Breast epithelium (tissue), 3 donors: ENCODE measurements around the gene PLPP1.

Experiments
- POLR2A ChIP-seq: fragments of 450-650 bp; IDR thresholded peaks from one replicate; pipeline ENCODE4 v1.6.1; 2016; ENCODE audit warnings: antibody characterized with exemption, mild to moderate bottlenecking, moderate library complexity
- POLR2AphosphoS5 ChIP-seq, 3 donors: sonication (generic); formaldehyde crosslinking; IDR thresholded peaks; one replicate each; pipeline ENCODE4 v1.6.1; 2017; ENCODE audit warnings: antibody characterized with exemption in 3 of 3
- TF ChIP-seq, protein P1 (sequence below), 3 donors: fragments of 450-650 bp; IDR thresholded peaks; one replicate each; pipeline ENCODE4 v1.5.1; 2016 to 2017; ENCODE audit warnings: antibody characterized with exemption in 3 of 3, mild to moderate bottlenecking in 3 of 3, moderate library complexity in 3 of 3

GRCh38 chr5:55406292-55406691 lies 128.5 kb downstream of the PLPP1 start:
- TF ChIP-seq, protein P1, sequence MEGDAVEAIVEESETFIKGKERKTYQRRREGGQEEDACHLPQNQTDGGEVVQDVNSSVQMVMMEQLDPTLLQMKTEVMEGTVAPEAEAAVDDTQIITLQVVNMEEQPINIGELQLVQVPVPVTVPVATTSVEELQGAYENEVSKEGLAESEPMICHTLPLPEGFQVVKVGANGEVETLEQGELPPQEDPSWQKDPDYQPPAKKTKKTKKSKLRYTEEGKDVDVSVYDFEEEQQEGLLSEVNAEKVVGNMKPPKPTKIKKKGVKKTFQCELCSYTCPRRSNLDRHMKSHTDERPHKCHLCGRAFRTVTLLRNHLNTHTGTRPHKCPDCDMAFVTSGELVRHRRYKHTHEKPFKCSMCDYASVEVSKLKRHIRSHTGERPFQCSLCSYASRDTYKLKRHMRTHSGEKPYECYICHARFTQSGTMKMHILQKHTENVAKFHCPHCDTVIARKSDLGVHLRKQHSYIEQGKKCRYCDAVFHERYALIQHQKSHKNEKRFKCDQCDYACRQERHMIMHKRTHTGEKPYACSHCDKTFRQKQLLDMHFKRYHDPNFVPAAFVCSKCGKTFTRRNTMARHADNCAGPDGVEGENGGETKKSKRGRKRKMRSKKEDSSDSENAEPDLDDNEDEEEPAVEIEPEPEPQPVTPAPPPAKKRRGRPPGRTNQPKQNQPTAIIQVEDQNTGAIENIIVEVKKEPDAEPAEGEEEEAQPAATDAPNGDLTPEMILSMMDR (IDR thresholded peaks at IDR 0.05) = no peak
- no peak for TF ChIP-seq POLR2A
- TF ChIP-seq POLR2AphosphoS5 (IDR thresholded peaks at IDR 0.05) = no peak
